ENCODE data around the gene HJURP.

DNA sequence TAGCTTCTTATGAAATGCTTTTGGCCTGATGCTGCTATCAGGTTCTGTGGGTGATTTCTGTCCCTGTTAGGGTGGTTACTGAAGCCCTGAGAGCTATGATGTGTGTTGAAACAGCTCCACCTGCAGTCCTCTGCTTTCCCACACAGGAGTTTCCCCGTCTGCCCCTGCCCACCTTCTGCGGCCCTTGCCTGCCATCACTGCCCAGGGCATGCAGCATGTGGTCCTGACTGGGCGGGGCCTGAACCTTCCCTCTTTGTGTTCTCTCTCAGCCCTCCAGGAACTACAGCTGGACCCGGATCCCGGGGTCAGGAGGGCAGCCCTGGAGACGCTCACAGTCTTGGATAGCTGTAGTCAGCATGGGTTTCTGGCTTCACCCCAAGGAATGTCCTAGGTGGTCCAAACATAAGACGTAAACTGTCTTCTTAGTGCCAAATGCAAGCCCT, 21.4 kb downstream of the HJURP start:
- TF ChIP-seq, protein P1, sequence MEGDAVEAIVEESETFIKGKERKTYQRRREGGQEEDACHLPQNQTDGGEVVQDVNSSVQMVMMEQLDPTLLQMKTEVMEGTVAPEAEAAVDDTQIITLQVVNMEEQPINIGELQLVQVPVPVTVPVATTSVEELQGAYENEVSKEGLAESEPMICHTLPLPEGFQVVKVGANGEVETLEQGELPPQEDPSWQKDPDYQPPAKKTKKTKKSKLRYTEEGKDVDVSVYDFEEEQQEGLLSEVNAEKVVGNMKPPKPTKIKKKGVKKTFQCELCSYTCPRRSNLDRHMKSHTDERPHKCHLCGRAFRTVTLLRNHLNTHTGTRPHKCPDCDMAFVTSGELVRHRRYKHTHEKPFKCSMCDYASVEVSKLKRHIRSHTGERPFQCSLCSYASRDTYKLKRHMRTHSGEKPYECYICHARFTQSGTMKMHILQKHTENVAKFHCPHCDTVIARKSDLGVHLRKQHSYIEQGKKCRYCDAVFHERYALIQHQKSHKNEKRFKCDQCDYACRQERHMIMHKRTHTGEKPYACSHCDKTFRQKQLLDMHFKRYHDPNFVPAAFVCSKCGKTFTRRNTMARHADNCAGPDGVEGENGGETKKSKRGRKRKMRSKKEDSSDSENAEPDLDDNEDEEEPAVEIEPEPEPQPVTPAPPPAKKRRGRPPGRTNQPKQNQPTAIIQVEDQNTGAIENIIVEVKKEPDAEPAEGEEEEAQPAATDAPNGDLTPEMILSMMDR (IDR thresholded peaks at IDR 0.05; ENCODE audit: insufficient read depth, low read length): no peak
- TF ChIP-seq SPI1 (IDR thresholded peaks at IDR 0.05; ENCODE audit: borderline replicate concordance, low read depth): no peak
